Activated CD8-positive, alpha-beta memory T cell treated with anti-CD3 and anti-CD28 coated beads, Interleukin-2, amount 50 U/mL, for 24 hours (primary cell): ENCODE results near the gene NLRP5.
"Not testable (repeated sequence)": the region's sequence is repeated elsewhere in the genome, so short reads cannot be mapped to it uniquely, and the experiment has no call there.

Experiments
- DNase-seq: peaks from one replicate; pipeline ENCODE4 v3.0.0-alpha.2; 2020; ENCODE audit errors: extremely low read depth

NLRP5 gene

DNA sequence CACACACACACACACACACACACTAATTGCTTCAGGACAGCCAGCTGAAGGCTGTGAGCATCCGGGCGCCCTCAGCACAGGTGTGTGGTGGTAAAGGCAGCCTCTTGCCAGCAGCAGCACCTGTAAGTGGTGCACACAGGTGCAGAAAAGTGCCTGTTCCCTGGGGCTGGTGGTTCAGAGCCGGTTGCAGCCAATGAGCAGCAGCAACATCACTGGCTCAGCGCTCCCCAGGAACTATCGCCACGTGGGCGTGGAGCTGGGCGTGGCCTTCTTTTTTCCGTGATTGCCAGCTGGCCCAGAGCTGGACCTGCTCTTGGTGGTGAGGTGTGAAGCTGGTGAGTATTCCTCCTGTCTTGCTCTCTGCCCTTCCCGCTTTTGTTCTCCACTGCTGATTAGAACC, at the start of gene NLRP5:
Gene NLRP5 (plus strand): TSS at position 289 of the 400 bp plus-strand sequence.
- no peak for DNase-seq

DNA sequence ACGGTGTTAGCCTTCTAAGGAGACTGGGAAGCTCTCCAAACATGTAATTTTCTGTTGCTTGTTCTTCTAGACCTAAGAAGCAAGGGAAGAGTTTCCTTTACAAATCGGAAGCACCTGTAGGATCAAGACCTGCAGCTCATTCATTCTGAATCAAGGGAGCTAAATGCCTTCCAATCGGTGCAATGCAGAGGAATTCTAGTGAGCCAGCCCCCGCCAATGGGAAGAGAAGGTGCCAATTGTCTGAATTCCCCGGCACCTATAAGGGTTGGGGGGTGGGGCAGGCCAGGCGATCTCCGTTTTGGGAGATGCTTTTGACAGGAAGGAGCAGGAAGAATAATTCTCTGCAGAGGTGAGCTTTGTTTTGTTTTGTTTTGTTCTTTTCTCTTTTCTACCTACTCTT, 47.4 kb upstream of the NLRP5 start:
- DNase-seq: no peak

DNA sequence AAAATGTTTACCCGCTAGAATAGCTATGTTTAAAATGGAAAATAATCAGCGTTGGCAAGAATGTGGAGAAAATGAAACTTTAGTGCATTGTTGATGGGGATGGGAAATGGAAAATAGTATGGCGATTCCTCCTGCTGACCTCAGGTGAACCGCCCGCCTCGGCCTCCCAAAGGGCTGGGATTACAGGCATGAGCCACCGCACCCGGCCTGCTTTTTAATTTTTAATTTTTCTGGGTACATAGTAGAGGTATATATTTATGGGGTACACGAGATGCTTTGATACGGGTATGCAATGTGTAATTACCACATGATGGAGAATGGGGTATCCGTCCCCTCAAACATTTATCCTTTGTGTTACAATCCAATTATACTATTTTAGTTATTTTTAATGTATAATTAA, 46.3 kb upstream of the NLRP5 start:
- DNase-seq: no peak

DNA sequence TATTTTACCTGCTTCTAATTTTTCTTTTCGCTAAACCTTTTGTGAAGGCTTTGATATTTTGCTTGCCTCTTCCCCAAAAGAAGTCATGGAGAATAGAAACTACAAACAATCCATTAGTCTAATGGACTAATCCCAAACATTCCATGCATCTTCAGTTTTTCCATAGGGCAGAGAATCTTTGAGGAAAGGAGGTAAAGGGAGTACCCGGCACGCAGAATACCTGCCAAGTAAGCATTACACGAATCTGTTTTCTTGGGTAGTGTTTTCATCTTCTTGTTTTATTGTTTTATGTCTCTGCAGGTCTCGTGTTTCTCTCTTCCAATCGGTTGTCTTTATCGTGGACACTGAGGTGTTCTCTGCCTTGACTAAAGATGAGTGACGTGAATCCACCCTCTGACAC, 39.0 kb upstream of the NLRP5 start, which contains the start of gene NLRP8:
Gene NLRP8 (plus strand): TSS at position 301 of the 400 bp plus-strand sequence.
- no peak for DNase-seq

DNA sequence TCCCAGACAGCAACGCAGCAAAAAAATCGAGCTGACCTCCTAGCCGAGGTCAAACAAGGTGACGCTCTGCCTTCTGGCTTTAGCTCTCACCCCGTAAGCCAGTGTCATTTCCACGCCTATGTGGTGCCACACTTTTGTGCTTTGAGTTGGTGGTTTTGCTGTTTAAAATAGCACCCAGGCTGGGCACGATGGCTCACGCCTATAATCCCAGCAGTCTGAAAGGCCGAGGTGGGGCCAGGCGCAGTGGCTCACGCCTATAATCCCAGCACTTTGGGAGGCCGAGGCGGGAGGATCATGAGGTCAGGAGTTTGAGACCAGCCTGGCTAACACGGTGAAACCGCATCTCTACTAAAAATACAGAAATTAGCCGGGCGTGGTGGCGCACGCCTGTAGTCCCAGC, 36.0 kb upstream of the NLRP5 start:
- not testable (repeated sequence) for DNase-seq

DNA sequence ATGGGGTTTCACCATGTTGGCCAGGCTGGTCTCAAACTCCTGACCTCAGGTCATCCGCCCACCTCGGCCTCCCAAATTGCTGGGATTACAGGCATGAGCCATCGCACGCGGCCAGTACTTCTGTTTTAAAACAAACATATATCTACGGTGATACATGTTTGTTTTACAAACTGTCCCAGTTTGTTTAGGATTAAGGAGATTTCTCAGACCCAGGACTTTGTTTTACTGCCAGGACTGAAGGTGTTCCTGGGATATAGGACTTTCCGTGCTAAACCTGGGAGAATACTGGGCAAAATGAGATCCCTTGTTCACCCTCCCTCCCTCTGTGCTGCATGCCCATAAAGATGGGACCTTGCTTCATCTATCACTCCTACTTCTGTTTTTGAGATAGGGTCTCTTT, 30.1 kb upstream of the NLRP5 start:
- DNase-seq: no peak

DNA sequence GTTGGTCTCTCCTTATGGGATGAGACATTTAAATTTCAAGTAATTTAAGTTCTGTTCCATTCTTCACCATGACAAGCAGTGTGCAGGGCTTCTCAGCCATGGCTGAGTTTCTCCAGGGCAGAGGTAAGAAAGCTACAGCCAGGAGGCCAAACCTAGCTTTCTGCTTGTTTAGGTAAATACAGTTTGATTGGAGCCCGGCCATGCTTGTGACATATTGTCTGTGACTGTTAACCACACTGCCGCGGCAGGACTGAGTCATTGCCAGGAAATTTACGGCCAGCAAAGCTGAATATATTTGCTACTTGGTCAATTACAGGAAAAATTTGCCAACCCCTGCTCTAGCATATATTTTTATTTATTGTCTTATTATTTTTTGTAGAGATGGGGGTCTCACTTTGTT, 28.2 kb upstream of the NLRP5 start:
- DNase-seq: no peak

DNA sequence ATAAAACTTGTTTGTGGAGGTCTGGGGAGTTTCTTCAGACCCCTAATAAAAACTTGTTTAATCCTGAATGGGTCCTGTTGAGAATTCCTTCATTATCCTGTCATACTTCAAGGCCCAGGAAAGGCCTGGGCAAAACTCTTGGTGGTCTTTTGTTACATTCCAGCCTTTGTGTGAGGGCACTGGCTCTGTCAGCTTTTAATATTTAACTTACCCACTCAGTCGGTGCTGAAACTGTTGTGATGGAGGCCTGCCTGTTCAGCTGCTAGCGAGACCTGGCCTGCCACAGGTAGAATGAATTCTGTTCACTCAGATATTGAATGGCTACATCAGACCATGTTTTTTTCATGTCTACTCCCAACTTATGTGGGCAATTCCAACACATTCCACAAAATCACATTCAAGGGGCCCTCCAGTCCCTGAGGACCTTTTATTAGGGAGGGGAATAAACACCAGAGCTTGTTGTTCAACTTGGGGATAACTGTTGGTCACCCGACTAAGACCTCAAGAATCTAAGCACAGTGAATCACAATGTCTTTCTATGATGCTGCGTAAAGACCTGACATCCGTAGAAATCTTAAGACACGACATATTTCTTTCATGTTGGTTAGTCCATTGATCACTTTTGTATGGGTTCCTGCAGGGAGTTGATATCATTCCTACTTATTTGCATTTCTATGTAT, 26.4 kb upstream of the NLRP5 start:
- no peak for DNase-seq

DNA sequence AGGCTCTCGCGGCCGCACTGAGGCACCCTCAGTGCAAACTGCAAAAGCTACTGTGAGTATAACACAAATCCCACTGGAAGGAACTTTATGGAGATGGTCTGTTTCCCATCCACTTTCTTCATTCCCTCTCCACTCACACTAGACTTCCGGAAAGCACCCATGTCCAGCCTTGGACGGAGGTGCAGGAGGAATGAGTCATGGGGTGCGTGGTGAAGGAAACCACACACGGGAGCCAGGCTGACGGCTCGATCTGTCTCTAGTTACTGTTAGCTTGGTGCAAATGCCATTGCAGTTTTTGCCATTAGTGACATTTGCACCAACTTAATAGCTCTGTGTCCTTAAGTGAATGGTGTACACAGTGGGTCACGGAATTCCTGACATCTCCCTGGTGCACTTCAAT, 24.4 kb upstream of the NLRP5 start:
- DNase-seq: no peak

DNA sequence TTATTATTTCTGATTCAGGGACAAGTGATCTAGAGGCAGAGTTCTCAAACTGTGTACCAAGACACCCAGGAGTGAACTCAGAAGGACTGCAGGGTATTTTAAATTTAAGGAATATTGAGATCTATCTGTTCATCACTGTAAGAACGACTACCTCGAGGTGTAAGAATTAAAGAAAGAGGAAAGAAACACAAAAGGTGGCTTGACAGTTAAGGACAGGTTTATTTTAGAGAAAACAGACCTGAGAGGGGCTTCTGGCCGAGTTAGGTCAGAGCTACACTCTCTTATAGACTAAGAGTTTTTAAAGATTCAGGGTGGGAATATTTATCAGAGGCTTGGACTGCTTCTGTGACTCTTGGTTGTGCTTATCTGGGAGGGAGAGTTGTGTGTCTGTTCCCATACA, 12.6 kb upstream of the NLRP5 start:
- no peak for DNase-seq

DNA sequence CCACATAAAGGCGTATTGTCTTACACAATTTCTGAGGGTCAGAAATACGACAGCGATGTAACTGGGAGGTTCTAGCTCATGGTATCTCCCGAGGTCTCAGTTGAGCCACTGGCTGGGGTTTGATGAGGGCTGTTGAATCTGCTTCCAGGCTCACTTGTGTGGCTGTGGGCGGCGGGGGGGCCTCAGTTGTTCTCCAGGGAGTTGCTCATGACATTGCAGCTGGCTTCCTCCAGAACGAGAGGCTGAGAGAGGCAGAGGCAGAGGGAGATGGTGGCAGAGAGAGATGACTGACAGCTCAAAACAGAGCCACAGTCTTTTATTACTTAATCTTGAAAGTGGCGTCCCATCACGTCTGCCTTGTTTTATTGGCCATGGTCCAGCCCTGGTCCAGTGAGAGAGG, 6.2 kb upstream of the NLRP5 start:
- DNase-seq: no peak

DNA sequence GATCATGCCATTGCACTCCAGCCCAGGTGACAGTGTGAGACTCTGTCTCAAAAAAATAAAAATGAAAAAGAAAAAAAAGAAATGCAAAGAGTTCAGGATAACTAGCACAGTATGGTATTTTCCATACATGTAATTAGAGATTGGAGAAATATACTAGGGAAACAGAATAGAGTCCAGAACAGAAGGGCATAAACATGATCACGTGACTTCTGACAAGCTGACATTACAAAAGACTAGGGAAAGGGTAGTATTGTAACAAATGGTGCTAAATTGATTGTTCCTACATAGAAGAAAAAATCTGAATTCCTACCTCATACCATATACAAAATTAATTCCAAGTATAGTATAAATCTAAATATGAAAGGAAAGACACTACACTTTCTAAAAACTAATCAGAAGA, 1.3 kb upstream of the NLRP5 start:
- no peak for DNase-seq

DNA sequence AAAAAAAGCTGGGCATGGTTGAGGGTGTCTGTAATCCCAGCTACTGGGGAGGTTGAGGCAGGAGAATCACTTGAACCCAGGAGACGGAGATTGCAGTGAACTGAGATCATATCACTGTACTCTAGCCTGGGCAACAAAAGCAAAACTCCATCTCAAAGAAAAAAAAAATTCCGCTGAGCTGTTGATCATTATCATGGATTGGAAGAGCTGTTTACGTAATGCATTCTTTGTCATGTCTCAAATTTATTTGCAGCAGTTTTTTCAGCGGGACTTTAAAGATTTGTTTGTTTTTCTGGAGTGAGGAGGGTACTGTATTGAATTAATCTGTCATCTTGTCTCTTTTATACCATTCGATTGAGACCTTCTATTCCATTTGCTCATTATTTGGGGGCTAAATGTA, 4.3 kb downstream of the NLRP5 start:
- DNase-seq: no peak

DNA sequence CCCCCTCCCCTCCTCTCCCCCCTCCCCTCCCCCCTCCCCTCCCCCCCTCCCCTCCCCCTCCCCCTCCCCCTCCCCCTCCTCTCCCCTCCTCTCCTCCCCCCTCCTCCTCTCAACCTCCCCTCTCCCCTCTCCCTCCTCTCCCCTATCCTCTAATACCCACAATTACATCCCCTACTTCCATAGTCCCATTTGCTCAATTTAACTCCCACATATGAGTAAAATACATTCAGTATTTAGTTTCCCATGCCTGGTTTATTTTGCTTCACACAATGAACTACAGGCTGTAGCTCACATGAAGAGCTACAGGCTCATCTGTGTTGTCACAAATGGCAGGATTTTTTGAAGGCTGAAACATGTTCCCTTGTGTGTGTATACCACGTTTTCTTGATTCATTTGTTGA, 6.9 kb downstream of the NLRP5 start:
- DNase-seq: no peak

DNA sequence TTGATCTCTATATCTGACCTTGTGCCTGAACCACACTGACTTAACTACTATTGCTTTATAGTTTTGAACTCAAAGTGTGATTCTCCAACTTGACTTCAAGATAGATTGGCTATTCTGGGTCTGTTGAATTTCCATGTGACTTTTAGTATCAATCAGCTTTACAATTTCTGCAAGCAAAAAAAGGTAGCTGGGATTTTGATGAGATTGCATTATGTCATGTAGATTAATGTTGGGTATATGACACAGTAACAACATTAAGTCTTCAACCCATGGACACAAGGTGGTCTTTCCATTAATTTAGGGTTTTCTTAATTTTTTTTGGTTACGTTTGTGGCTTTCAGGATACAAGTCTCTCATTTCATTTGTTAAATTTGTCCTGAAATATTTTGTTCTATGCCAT, 28.2 kb downstream of the NLRP5 start:
- DNase-seq: no peak

DNA sequence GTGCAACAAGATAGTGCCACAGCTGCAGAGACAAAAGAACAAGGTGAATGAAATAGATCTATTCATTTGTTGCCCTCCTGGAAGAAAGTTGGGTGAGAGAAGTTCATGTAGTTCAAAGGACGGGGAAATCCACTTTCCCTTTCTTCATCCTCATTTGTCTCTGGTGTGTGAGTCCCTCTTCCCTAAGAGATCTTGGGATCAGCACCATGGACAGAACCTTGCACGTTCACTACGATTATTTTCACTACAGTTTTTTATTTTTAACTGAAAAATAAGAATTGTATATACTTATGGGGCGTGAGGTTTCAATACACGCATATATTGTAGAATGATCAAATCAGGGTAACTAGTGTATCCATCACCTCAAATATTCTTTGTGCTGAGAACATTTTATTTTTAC, 29.2 kb downstream of the NLRP5 start:
- no peak for DNase-seq

DNA sequence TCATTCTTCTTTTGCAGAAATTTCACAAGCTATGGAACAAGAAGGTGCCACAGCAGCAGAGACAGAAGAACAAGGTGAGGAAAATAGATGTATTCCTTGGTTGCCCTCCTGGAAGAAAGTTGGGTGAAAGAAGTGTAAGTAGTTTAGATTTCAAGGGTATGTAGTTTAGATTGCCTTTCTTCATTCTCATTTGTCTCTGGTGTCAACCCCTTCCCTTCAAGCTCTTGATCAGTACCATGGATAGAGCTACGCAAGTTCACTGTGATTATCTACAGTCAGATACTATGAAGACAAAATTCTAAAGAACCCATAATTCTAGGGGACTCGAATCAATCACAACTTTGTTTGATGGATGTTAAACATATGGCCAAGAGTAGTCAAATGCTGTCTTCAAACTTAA, 32.8 kb downstream of the NLRP5 start:
- DNase-seq: not testable (repeated sequence)

DNA sequence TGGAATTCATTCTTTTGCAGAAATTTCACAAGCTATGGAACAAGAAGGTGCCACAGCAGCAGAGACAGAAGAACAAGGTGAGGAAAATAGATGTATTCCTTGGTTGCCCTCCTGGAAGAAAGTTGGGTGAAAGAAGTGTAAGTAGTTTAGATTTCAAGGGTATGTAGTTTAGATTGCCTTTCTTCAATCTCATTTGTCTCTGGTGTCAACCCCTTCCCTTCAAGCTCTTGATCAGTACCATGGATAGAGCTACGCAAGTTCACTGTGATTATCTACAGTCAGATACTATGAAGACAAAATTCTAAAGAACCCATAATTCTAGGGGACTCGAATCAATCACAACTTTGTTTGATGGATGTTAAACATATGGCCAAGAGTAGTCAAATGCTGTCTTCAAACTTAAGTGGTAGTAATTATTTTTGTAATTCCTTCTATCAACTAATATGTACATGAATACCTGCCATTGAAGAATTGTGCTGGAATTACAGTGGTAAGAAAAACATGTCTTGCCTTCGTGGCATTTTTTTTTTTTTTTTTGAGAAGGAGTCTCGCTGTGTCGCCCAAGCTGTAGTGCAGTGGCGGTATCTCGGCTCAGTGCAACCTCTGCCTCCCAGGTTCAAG, 33.9 kb downstream of the NLRP5 start:
- DNase-seq: not testable (repeated sequence)

DNA sequence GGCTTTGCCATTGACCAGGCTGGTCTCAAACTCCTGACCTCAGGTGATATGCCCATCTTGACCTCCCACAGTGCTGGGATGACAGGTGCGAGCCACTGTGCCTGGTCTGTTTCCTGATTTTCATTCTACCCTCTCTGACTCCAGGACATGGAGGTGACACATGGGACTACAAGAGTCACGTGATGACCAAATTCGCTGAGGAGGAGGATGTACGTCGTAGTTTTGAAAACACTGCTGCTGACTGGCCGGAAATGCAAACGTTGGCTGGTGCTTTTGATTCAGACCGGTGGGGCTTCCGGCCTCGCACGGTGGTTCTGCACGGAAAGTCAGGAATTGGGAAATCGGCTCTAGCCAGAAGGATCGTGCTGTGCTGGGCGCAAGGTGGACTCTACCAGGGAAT, 40.2 kb downstream of the NLRP5 start:
- no peak for DNase-seq

DNA sequence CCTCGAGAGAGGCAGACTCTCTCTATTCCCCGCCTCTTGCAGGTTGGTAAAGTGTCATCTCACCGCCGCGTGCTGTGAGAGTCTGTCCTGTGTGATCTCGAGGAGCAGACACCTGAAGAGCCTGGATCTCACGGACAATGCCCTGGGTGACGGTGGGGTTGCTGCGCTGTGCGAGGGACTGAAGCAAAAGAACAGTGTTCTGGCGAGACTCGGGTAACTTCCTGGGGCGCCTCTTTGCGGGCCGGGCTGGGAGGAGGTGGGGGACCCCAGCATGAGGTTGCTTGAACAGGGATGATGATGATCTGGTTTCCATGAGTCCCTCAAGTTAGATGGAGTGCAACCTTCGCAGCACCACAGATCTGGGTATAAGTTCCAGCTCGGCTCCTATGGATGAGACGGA, 67.0 kb downstream of the NLRP5 start:
- DNase-seq: no peak

DNA sequence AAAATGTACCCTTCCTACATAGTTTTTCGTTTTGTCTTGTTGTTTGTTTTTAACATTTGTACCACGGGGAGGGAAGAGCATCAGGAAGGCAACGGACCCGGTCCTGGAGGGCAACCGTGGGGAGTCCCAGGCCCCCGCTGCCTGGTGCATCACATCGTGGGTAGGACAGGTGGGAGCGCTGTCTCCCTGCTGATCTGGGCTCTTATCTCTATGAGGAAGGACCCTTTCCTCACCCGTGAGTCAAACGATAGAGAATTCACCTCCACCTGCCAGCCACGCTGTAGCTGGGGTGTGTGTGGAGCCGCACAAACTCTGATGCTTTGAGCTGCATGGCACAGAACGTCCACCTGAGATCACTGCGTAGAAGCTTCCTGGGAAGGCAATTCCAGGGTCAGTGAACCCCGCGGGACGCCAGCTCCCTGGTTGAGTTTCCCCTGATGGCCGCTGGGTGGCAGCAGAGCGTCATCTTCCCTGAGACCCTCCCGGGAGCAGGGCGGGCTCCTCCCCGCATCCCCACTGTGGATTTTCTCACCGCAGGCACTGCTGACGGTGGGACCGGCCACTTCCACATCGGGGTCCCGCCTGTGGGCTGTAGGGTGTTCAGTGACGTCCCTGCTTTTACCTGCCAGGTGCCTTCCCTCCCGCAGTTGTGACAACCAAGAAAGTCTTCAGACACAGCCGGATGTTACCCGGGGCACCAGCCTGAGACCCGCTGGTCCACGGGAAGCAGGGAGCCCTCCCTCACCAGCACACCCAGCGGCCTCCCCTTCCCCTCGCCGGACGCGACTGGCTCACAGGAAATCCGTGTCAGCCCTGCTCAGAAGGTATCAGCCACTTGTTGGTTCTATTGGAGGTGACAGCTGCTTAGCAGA, 79.8 kb downstream of the NLRP5 start:
- no peak for DNase-seq

DNA sequence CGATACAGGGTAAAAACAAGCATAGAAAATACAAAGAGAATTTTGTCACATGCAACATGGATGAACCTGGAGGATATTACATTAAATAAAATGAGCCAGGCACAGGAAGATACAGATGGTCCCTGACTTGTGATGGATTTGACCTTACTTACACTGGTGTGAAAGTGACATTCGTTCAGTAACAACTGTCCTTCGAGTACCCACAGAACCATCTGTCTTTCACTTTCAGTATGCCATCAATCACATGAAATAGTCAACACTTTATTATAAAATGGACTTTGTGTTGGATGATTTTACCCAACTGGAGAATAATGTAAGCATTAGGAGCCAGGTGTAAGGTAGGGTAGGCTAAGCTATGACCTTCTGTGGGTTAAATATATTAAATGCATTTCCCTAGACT, 83.1 kb downstream of the NLRP5 start:
- no peak for DNase-seq

DNA sequence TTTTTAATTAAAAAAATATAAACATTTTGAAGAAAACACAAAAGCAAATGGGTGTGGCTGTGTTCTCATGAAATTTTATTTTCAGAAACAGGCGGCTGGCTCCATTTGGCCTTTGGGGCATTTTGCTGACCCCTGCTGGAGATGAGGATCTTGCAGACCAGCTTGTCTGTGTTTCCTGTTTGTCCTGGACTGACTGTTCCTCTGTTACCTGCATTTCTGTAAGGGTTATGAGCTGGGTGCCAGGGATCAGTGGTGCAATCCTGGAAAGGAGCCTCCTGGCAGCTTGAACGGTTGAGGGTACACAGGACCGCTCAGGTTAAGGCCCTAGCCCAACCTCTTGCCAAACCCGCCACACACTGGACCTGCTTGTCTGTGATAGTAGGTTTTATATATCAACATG, 84.6 kb downstream of the NLRP5 start:
- DNase-seq: no peak
